Thyroid gland (tissue), 4 donors: ENCODE data around the gene ATP8A1.

Experiments
- CTCF ChIP-seq, 6 experiments: fragments of 200-600 bp in 3 of 6; fragments of 450-650 bp in 3 of 6; sonication (generic) in 3 of 6; IDR thresholded peaks; one replicate each; pipeline ENCODE4 v1.5.1; 2016 to 2019; ENCODE audit warnings: antibody characterized with exemption in 6 of 6, mild to moderate bottlenecking in 2 of 6, inconsistent platforms in 1 of 6, moderate library complexity in 1 of 6
- POLR2A ChIP-seq, 2 donors: fragments of 450-650 bp; IDR thresholded peaks; one replicate each; pipeline ENCODE4 v1.6.1; 2017; ENCODE audit warnings: antibody characterized with exemption in 2 of 2, mild to moderate bottlenecking in 2 of 2, moderate library complexity in 1 of 2

GRCh38 chr4:42655269-42655637 lies 1.7 kb downstream of the ATP8A1 start:
- peak in 2 of 6 experiments; percentile 8 to 17 for TF ChIP-seq CTCF (IDR thresholded peaks at IDR 0.05)
- no peak for TF ChIP-seq POLR2A (IDR thresholded peaks at IDR 0.05)
